Fibroblast of skin of scalp (primary cell): ENCODE data around the gene APOL2.
"Not testable (repeated sequence)": the region's sequence is repeated elsewhere in the genome, so short reads cannot be mapped to it uniquely, and the experiment has no call there.

Experiments used
- DNase-seq: peaks from one replicate; pipeline ENCODE4 v3.0.0-alpha.2; 2013

APOL2 gene

DNA sequence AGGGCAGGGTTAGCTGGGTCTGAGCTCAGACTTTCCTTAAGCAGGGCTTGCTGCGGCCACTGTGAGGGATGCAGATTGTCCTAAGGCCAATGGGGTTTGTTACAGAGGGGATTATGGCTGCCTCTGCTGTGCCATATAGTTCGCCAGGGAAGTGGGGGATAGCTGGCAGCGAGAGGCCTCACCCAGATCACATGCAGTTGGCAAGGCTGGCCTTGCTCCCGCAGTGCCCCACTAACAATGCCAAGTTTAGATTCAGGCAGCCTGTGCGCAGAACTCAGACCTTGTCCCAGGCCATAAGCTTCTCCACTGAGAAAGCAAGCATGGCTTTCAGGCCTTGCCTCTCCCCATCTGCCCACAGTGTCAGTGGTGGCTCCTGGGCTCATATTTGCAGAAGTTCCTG lies 4.7 kb upstream of the APOL2 start:
- no peak for DNase-seq

DNA sequence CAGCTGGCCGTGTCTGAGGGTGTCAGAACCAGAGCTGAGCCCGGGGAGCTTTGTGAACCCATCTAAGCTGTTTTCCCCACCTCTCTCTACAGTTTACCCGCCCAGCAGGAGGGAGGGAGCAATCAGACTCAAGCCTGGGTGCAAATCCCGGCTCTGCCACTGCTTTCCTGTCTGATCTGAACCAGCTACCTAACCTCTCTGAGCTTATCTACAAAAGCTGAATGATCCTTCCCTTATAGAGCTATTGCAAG lies 252 bp downstream of the APOL2 start:
- DNase-seq = peak; percentile 38

DNA sequence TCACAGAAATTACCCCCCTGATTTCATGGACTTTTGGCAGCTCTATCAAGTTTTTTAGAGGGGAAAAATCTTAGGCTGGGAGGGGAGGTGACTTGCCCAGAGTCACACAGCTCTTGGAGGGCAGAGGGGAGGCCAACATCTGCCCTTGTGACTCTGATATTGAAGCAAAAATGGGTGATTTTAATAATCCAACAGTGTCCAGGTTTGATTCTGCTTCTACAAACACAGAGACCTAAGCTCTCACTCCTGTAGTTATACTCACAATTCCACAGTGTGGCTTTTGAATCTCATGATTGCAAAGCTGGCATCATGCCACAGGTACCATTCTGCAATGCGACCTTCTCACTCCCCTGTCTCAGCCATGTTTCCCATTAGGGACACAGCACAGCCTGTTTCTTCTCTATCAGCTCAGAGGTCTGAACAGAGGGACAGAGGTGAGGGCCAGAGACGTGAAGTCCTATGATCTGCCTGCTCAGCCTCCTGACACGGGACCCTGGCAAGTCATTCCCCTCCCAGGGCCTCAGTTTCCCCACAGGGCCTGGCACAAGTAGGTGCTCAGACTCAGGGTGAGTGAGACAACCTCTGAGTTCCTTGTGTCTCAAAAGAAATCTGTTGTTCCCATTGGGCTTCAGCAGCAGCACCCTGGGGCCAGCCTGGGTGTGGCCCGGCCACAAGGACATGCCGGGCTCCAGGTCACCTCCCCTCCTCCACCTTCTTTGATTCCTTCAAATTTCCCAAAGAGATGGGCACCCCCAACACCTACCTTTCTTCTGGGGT lies 766 bp downstream of the APOL2 start:
- no peak for DNase-seq

DNA sequence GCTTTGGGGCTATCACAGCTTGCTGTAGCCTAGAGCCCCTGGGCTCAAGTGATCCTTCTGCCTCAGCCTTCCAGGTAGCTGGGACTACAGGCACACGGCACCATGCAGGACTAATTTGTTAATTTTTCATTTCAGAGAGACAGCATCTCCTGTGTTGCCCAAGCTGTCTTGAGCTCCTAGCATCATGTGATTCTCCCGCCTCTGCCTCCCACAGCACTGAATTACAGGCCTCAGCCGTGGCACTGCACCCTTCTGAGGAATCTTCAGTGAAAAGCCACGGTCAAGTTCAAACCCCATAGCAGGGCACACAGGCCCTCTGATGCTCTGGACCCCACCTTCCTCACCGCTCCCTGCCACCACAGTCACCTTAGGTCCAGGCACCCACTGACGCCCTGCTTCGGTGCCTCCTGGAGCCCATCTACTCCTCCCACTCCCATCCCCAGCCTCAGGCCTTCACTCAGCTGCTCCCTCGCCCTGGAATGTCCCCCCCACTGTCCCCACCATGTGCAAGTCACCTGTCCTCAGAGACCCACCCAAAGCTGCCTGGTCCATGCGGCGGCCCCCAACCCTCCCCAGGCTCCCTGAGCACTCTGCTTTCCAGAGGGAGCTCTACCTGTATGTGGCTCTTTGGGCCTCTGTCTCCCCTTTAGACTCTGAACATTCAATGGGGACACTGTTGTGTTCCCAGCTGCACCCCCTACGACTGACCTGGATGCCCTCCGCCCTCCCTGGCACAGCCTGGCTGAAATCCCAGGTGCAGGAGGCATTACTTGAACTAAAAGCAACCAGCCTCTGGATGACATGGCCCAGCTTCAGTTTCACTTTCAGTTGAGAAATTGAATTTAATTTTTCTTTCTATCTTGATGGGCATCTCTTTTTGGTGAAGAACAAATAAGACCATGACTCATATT lies 1.6 kb downstream of the APOL2 start:
- no peak for DNase-seq

DNA sequence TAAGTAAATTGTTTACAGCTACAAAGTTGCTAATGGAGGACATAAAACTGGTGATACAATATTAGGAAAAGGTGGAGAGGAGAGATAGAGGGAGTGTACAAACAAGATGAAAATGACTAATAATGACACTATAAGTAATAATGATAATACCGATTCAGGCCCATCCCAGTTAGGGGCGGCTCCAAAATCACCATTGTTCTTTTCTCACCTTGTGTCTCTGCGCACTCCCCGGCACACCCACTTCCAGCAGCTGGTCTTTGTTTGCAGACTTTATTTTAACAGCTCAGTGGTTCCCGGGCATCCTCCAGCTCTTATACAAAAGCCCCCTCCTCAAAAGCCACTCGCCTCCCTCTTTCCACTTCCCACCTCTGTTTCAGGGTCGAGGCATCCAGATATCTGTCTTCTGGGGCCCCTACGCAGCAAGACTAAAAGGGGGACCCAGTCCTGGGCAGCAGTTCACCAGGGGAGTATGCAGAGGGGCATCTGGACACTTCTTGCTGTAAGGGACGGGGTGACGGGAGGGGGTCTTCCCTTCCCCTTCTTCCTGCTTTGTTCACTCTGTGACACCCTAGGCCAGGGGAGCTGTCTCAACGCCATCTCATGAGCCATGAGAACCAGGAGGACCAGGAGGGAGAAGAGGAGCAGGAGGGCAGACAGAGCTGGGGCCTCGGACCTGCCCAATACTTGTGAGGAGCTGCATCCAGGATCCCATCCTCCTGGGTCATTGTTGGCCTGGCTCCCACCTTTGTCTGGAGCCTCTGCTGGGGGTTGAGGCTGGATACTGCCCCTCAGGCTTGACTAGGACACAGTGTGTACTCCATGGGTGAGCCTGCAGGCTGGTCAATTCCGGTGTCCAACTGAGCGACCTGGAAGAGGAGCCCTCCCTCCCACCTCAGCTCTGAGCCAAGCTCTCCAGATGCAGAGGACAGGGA lies 2.7 kb downstream of the APOL2 start:
- DNase-seq = no peak

DNA sequence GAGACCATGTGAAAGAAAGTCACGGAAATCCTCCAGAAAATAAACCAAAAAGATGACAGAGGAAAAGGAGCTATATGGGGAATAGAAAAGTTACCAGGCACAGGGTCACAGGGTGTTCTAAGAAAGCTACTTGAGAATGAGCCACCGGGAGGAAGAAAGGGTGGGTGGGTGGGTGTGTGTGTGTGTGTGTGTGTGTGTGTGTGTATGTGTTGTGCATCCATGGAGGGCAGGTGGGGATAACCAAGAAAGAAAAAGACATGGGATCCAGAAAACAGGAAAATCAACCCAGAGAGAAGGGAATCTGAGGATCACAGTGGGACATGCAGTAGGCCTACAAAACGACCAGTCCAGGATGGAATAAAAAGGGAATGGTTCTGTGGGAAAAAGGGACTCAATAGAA lies 3.7 kb downstream of the APOL2 start:
- no peak for DNase-seq

DNA sequence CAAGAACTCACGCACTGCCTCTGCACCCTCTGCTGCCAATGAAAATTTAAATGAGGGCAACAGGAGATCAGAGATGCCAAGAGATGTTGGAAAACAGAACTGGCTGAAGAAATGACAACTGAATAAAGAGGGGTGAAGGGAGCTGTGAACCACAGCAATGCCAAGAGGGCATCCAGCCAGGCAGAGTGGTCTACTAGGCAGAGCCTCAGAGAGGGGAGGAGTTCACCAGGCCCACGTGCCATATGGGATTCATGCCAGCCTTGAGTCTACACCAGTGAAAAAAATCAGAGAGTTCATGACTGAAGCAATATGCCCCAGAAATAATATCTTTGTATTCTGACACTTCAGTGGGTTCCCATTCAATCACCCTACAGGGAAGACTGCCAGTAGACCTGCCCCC lies 4.4 kb downstream of the APOL2 start:
- no peak for DNase-seq

DNA sequence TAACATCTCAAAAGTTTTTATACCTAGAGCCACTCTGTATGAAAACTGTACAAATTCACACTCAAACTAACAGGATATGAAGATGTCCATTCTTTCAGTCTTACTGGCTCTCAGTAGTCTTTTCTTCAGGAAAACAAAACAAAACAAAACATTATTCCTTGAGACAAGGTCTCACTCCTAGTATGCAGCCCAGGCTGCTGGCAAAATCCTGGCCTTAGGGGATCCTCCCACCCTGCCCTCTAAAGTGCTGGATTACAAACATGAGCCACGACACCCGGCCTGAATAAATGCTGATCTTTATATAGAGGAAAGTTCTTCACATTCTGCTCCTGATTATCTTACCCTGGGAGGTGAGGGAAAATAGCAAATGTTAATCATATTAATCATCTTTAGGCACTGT lies 5.1 kb downstream of the APOL2 start:
- no peak for DNase-seq

DNA sequence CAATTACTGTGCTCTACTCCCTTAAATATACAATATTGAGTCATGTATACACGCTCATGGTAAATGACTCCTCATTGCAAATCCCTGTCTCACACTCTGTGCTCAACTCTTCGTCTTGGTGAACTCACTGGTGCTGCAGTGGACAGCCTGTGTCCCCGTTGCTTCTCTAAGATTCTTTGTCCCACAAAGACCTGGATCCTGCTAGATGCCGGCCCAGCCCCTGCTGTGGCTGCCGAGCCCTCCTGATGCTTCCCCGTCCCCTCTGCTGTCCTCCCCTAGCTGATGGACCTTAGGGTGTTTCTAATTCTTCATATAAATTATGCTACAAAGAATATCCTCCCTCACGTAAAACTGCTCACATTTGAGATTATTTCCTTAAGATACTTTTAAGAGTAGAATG lies 5.5 kb downstream of the APOL2 start:
- no peak for DNase-seq

DNA sequence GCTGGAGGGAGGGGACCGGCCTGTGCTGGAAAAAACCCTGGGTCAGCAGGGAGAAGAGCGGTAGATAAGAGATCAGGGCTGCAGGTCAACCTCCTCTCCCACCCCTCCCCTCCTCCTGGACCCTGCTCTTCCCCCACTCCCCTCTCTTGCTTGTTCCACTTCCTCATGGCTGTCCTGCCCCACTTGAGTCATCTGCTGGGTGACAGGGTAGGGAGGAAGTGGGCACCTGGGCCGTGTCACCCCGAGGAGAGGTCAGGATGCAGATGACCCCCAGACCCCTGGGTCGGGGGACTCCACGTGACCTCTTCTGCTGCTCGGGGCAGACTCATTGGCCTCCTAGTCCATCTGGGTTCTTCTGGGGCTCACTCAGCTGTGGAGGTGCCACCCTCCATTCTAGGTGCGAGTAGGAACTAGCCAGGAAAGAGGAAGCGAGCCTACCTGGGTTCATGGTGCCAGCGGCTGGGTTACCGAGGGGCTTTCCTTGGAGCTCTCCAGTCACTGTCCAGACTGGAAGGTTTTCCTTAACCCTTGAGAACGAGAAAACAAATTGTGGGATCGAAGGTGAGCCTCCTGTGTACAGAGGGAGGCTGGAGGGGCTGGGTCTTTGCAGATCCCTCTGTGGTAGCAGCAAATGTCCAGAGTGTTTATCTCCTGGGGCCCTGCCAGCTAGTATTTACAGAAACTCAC lies 6.5 kb downstream of the APOL2 start:
- DNase-seq = no peak

DNA sequence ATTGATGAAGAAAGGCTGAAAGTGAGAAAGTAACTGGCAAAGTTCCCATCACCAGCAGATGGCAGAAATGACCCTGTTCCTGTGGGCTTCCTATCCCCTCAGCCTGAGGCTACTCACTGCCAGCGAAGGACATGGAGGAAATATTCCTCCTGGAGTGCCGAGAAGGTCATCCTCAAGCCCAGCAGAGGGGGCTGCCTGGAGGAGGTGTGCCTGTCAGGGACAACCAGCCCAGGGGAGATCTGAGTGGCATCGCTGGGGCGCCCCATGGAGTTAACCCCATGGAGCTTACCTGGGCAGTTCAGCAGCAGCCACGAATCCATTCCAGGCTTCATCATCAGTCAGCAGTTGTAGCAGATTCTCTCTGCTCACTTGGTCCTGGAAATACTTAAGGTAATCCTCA lies 8.3 kb downstream of the APOL2 start:
- not testable (repeated sequence) for DNase-seq

DNA sequence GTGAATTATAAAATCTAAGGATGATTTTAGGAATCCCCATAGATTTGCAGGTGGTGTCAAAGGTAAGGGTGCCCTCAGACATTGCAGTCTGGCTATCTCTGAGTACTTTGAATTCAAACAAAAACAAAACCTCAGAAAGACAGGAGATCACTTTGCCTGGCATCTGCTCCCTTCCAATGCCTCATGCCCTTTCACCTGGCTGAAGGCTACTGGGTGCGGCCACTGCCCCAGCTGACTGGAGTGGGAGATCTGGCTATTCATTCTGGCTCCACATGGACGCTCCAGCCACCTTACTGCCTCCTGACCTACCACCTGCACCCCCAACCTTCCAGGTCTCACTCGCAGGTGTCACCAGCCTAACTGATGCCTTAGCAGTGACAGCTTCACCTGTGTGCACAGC lies 9.7 kb downstream of the APOL2 start:
- DNase-seq = not testable (repeated sequence)

DNA sequence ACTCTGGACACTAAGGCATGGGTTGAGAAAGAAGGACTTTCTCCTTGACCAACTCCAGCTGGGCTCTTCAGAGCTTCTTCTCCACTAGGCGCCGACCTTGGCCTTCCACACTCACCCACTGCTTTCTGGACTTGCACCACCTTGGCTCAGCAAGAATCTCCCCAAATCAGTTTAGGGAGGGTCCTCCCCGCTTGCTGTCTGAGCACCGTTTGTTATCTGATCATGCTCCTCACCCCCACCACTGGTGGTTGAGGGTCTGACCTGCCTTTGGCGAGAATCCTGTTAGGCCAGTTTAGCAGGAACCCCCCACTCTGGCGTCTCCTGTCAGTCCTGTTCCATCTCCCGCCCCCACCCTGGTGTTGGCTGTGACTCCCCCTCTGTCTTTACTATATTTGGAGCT lies 10.4 kb downstream of the APOL2 start:
- no peak for DNase-seq

DNA sequence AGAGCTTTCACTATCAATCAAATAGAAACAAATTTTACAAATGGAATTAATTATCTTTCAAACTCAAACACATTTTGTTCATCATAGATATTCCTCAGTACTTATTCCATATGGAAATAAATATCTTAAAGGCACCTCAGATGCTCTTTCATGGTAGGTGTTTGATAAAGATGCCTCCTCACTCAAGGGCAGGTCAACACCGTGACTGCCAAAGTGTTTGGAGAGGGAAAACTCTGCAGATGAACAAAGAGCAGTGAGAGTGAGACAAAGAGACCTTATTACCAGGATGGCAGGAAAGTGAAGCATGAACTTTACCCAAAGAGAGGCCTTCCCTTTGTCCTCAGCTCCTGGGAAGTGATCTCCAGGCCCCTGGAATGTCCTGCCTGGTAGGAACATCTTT lies 11.0 kb downstream of the APOL2 start:
- not testable (repeated sequence) for DNase-seq

DNA sequence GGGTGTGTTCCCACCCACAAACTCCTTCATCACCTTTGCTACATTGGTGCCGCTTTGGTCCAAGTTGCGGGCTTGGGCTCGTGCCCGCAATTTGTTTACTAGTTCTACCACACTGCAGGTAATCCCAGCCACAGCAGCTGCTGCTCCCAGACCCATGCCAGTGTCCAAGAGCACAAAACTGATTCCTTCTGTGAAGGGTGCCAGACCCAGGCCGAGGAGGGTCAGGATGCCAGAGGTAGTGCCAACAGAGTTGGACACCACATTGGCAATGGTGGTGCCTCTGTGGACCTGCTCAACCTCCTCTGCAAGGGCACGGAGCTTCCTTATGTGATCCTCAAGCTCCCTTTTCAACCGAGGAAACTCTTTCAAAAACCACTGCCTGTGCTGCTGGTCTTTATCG lies 11.5 kb downstream of the APOL2 start:
- DNase-seq = no peak

DNA sequence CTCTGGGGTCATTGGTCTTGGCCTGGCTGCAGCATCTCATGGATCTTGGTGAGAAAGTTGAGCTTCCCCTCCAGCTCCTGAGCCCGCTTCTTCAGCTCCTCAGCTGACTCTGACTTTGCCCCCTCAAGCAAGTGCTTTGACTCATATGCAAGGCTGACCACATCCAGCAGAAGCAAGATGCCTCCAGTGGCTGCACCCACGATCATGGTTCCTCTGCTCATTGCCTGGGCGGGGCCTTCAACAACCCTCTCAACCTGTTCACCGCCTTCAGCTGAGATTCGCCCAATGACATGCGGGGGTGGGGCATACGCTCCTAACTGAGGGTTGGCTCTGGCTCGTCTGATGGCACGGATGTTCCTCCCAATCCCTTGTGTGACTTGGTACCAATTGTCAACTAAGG lies 11.9 kb downstream of the APOL2 start:
- DNase-seq = no peak

DNA sequence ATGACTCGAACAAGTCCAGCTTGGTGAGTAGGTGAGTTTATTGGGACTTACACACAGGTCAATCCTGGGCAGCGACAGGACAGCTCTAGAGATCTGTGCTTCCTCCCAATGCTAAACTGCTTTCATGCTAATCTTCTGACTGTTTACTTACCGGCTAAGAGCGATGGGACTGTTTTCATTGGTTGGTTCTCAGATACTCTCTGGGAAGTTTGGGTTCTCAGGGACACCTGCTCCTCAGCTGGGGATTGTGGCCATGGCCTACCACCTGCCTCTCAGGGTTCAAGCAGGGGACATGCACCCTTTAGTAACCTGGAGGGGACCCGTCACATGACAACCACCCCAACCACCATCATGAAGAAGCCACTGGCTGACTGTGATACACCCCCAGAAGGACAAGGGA lies 13.1 kb downstream of the APOL2 start:
- DNase-seq = no peak

DNA sequence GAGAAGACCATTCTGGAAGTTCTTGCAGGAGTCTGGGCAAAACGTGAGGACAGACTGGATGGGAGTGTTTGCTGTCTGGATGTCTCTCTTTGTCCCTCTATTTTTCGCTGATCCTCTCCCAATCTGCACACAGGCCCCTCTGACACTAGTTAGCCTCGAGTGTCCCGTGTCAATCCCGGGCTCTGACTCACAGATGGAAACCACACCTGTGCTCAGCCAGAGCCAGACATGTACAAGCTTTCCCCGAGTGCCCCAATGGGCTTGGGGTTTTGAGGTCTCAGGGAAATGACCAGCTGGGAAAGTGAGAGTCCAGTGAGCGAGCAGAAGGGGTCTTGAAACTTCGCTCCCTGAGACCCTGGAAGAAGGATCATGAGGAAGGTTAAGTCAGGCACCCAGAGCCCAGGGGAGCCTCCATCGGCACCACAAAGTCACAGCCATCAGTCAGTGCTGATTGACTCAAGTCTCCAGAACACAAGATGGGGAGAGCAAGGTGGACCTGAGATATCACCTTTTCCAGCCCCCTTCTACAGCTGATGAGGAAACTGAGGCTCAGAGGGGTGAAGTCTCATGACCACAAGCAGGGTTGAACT lies 13.9 kb downstream of the APOL2 start:
- DNase-seq = no peak

DNA sequence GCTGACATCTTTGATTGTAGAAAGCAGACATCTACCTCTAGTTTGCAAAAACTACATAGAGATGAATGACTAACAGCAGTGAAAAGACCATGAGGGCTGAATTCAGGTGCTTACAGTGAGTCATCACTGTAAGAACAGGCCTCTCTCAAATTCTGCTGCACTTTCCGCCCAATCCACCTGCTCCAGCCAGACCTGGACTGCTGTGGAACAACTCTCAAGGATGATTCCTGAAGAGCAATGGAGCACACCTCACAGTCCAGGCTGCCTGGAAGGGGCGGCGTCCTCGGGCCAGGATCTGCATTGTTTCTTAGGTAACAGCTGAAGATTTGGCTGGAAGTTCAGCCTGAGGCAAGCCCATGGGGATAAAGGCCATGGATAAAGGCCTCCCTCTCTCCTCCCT lies 15.1 kb downstream of the APOL2 start:
- DNase-seq = no peak

DNA sequence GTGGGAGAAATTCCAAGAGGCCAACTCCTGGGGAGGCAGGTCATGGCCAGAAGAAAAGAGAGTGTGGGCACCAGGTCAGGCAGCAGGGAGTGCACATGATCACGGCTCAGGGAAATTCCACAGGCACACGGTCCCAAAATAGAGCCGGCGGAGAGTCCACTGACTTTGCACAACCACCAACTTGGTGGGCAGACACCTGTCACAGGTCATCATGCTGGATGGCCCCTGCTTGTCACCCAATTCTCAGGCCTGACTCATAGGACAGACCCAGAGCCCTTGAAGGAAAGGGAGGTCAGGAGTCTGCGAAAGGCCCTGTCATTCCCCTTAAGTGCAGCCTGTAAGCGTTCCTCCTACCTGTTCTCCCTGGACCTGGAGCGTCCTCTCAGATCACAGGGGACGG lies 15.8 kb downstream of the APOL2 start:
- DNase-seq = no peak

DNA sequence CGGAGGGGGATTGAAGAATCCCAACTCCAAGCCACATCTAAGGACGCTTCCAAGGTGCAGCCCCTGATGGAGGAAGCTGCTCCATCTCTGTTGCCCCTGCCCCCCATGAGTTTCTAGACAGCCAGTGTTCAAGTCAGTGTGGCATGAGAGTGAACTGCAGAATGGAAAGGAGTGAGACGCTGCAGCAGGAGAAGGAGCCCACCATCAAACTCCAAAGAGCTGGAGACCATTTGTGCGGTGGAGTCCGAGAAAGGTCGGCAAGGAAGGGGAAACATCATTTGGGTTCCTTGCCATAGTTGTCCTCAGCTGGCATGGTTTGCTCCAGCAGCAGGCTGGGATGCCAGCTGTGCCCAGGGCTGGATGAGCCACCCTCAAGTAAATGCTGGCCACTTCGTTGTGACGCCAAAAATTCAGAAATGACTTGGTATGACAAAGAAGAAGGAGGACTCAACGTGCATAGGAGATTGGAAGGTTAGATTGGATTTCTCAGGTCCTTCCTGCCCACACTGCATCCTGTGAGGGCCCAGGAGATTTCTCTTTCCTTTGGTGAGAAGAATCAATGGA lies 16.4 kb downstream of the APOL2 start:
- DNase-seq = no peak
